Activated CD8-positive, alpha-beta memory T cell treated with anti-CD3 and anti-CD28 coated beads for 4 hours (primary cell): ENCODE results near the gene OR6C1.
"Not testable (repeated sequence)": the region's sequence is repeated elsewhere in the genome, so short reads cannot be mapped to it uniquely, and the experiment has no call there.

Experiments used
- DNase-seq, 2 donors: peaks; one replicate each; pipeline ENCODE4 v3.0.0-alpha.2; 2020; ENCODE audit warnings: low read depth in 2 of 2

The OR6C1 gene

DNA sequence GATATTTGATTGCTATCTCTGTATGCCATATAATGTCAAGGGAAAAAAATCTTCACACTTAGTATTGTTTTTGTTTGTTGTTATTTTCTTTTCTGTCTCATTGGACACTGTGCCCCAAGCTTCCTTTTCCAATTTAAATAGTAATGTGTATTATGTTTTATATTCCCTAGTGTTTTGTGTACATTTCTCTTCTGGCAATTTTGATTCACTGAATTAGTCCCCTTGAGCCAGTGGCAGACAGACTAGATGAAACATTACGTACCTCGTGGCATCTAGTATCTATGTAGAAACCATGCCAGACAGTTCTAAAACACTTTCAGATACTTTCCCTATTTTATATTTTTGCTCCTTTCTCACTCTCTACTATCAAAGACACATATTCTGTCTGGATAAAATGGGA, at the start of gene OR6C1:
TSS of gene OR6C1 (plus strand) at position 301 of the 400 bp plus-strand sequence. CDS start 6,257 bp downstream, outside the sequence.
- DNase-seq: no peak

DNA sequence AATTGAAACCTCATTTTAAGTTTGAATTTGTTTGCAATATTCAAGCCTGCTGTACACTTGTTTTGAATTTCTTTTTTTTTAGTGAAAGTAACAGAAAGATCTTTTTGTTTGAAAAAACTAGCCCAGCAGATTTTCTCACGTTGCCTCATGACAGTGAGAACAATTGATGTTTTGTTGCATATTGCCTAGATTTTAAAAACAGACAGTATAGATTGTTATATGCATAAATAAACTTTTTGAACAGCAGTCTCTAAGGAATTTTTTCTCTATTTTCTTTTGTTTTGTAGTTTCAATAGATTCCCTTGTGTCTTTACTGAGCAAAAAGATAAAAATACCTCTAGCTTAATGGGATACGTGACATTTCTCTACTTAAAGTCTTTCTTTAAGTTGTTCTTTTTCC, 33.2 kb upstream of the OR6C1 start:
- no peak for DNase-seq

DNA sequence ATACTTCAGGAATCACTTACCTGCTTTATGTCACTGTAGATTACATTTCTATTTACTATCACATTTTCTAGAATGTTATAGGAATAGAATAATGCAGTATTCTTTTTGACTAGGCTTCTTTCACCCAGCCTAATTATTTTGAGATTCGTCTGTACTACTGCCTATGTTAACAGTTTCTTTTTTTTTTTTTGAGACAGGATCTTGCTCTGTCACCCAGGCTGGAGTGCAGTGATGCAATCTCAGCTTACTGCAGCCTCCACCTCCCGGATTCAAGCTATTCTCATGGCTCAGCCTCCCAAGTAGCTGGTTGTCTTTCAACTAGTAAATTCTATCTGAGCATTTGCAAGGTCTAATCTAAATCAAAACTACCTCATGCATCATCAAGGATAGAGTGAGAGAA, 24.1 kb upstream of the OR6C1 start:
- no peak for DNase-seq

DNA sequence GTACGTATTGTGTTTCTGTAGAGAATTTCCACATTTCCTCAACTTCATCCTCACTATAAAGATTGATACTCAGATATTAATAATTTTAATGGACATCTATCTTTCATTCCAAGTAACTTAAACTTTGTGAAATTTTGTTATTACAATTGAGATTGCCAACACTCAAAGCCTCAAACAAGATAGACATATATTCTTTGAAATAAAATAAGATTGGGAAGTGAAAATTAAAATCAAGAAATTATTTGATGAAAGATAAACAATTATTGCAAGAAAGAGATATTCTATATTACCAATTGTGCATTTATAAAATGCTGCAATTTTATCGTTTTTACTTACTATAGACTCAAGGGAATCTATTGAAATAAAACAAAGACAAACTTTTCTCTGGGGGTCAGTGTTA, 17.7 kb upstream of the OR6C1 start, which contains the start of gene OR6C6:
TSS of gene OR6C6 (minus strand) at position 101 of the 400 bp plus-strand sequence. CDS start 1,337 bp downstream, outside the sequence.
- no peak for DNase-seq

DNA sequence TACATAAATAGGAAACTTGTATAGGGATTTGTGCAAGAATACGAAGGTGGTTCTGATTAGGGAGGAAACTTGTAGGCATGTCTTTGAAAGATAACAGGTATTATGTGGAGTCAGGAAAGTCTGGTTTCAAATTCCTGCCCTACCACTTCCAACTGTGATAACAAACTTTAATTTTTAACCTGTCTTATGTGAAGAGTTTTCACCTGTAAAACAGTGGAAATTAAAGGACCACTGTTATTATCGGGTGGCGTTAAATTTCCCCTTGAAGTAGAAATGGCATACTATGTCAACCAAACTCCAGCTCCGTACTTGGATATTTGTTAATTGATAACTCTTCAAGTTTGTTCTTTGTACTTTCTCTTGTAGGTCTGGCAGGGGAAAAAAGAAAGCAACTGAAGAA, 6.1 kb downstream of the OR6C1 start:
- DNase-seq: no peak

DNA sequence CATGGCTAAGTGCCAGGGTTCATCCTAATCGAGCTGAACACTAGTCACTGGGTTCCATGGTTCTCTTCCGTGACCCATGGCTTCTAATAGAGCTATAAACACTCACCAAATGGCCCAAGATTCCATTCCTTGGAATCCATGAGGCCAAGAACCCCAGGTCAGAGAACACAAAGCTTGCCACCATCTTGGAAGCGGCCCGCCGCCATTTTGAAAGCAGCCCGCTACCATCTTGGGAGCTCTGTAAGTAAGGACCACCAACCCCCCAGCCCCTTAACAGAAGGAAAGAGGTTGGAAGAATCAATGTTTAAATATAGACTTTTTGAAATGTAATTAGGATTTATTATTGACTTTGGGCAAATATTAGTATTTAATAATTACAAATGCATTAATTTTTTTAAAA, 11.7 kb downstream of the OR6C1 start:
- not testable (repeated sequence) for DNase-seq

DNA sequence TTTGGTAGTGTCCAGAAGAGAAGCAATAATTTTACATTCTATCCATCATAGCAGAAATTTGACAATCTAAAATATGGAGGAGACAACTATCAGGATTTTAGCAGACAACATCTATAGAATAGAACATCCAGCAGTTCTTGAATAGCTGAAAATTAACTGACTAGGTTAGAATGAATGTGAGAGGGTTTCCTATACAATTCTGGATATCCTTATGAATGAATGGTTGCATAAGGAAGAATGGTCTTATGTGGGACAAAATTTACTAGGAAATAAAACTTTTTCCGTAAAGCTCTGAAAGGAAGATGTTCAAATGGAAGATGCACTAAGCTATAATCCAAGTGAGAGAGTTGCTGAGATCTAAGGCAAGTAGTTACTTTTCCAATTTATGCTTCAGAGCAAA, 16.3 kb downstream of the OR6C1 start, which contains the start of gene OR6C3:
TSS of gene OR6C3 (plus strand) at position 301 of the 400 bp plus-strand sequence. CDS start 955 bp downstream, outside the sequence.
- DNase-seq: no peak

DNA sequence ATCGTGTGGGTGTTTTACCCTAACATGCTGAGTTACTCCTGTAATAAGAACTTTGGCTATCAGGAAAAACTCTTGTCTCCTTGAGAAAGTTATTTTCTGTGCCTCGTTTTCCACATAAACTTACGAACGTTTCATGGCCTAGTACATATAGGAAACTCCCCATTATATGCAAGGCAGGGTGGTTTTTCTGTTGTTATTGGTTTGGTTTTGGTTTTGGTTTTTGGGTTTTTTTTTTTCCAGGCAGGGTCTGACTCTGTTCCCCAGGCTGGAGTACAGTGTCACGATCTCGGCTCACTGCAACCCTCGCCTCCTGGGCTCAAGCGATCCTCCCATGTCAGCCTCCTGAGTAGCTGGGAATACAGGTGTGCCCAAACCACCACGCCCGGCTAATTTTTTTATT, 21.9 kb downstream of the OR6C1 start:
- no peak for DNase-seq

DNA sequence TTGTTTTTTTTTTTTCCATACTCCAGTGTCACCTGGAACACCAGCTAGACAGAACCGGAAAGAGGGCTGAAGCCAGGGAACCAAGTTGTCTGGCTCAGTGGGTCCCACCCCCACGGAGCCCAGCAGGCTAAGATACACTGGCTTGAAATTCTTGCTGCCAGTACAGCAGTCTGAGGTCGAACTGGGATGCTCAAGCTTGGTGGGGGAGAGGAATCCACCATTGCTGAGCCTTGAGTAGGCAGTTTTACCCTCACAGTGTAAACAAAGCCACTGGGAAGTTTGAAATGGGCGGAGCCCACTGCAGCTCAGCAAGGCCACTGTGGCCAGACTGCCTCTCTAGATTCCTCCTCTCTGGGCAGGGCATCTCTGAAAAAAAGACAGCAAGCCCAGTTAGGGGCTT, 41.2 kb downstream of the OR6C1 start:
- DNase-seq: not testable (repeated sequence)

DNA sequence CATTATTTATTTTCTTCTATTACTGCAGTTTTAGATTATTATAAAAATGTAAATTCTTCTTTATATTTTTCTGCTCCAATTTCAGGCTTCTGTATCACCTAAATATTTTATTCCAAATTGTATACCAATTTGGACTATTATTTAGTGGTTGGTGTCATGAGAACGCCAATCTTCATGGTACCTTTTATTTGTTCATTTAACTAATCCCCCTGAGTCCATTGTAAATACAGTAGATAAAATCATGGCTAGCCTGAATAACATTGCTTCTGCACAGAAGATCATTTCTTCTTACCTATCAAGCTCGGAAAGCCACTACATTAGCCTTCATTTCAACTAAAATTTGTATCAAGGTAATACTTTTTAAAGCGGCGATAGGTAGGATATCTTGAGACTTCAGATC, 48.5 kb downstream of the OR6C1 start, which contains the start of gene OR6C75:
TSS of gene OR6C75 (plus strand) at position 301 of the 400 bp plus-strand sequence. CDS start 2,136 bp downstream, outside the sequence.
- DNase-seq: no peak

DNA sequence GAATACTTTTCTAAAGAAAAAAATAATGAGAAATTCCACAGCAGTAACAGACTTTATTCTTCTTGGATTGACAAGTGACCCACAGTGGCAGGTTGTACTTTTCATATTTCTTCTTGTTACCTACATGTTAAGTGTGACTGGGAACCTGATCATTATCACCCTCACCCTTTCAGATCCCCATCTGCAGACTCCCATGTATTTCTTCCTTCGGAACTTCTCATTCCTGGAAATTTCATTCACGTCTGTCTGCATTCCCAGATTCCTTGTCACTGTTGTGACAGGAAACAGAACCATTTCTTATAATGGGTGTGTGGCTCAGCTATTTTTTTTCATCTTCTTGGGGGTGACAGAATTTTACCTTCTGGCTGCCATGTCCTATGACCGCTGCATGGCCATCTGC, 50.9 kb downstream of the OR6C1 start:
- no peak for DNase-seq
